IMR-90 (cell line): Measurements from ENCODE around the gene LRRC2. TPM values are rescaled to one million over a fixed set of nuclear protein-coding genes. Genes with fewer than 3 reads are reported as not detected.

Experiments
- ATAC-seq: fragments of 200-7000 bp; cut with Tn5 transposase; 2 replicates; pipeline ENCODE4 v1.9.1; 2020; ENCODE audit warnings: low read depth, mild to moderate bottlenecking, moderate library complexity
- BruUV-seq: library from RNA; stranded (reverse); fragments of 400-500 nt; replicated peaks from 2 replicates; lab custom pipeline; 2021; lab: Mats Ljungman, UMichigan
- CTCF ChIA-PET: fragments of 300-600 bp; formaldehyde crosslinking; extraction: SDS; loops from one replicate; lab custom pipeline; 2021; ENCODE audit warnings: antibody characterized with exemption; lab: Yijun Ruan, JAX
- POLR2A ChIA-PET: fragments of 300-600 bp; sonication (Branson Sonifier 250); formaldehyde crosslinking; loops from one replicate; lab custom pipeline; 2022; ENCODE audit warnings: antibody characterized with exemption; ENCODE audit not compliant: unreplicated experiment; lab: Charles Lee
- DNase-seq: peaks from one replicate; pipeline ENCODE4 v3.0.0; 2013
- H2AFZ ChIP-seq: replicated peaks from 2 replicates; pipeline ENCODE3; 2013; ENCODE audit warnings: low read length, mild to moderate bottlenecking; ENCODE audit not compliant: poor library complexity
- H2AK5ac ChIP-seq: 2 replicates; pipeline ENCODE4 v1.6.1; 2013; ENCODE audit warnings: low read depth, low read length, inconsistent platforms
- H2AK9ac ChIP-seq: replicated peaks from 2 replicates; pipeline ENCODE3; 2013; ENCODE audit warnings: mild to moderate bottlenecking, low read depth, low read length, moderate library complexity; ENCODE audit not compliant: poor library complexity
- H2BK120ac ChIP-seq: 2 replicates; pipeline ENCODE4 v1.6.1; 2013; ENCODE audit warnings: low read depth, low read length, inconsistent platforms
- H2BK15ac ChIP-seq: 3 replicates; pipeline ENCODE4 v1.6.1; 2013; ENCODE audit warnings: low read depth, low read length, inconsistent platforms
- H2BK20ac ChIP-seq: 2 replicates; pipeline ENCODE4 v1.6.1; 2013; ENCODE audit warnings: low read depth, mild to moderate bottlenecking, inconsistent platforms, low read length, moderate library complexity
- H2BK5ac ChIP-seq: 2 replicates; pipeline ENCODE4 v1.6.1; 2013; ENCODE audit warnings: mild to moderate bottlenecking, low read depth, low read length, inconsistent platforms; ENCODE audit not compliant: poor library complexity, severe bottlenecking
- H3K14ac ChIP-seq: replicated peaks from 2 replicates; pipeline ENCODE4 v1.6.1; 2013; ENCODE audit warnings: low read depth, low read length, inconsistent platforms
- H3K18ac ChIP-seq: 2 replicates; pipeline ENCODE4 v1.6.1; 2013; ENCODE audit warnings: low read depth, low read length, control low read depth
- H3K23ac ChIP-seq: 2 replicates; pipeline ENCODE4 v1.6.1; 2013; ENCODE audit warnings: low read depth, low read length, inconsistent platforms
- H3K27ac ChIP-seq: 2 replicates; pipeline ENCODE4 v1.5.1; 2013; ENCODE audit warnings: mild to moderate bottlenecking, control low read depth, low read length; ENCODE audit not compliant: insufficient read depth
- H3K27me3 ChIP-seq: 2 replicates; pipeline ENCODE4 v1.6.1; 2013; ENCODE audit warnings: low read length; ENCODE audit not compliant: control insufficient read depth, insufficient read depth
- H3K36me3 ChIP-seq: 2 replicates; pipeline ENCODE4 v1.6.1; 2013; ENCODE audit warnings: low read length, mixed read lengths; ENCODE audit not compliant: control insufficient read depth, insufficient read depth
- H3K4ac ChIP-seq: 2 replicates; pipeline ENCODE4 v1.6.1; 2013; ENCODE audit warnings: low read depth, low read length, inconsistent platforms
- H3K4me1 ChIP-seq: 2 replicates; pipeline ENCODE4 v1.6.1; 2013; ENCODE audit warnings: low read length, mixed read lengths; ENCODE audit not compliant: control insufficient read depth, insufficient read depth
- H3K4me2 ChIP-seq: 2 replicates; pipeline ENCODE4 v1.6.1; 2013; ENCODE audit warnings: low read depth, mild to moderate bottlenecking, control low read depth, low read length, moderate library complexity
- H3K4me3 ChIP-seq: 2 replicates; pipeline ENCODE4 v1.5.1; 2013; ENCODE audit warnings: low read depth, mild to moderate bottlenecking, control low read depth, low read length, moderate library complexity; ENCODE audit not compliant: insufficient read depth
- H3K56ac ChIP-seq: 2 replicates; pipeline ENCODE4 v1.6.1; 2013; ENCODE audit warnings: low read length, inconsistent platforms; ENCODE audit not compliant: insufficient read depth; ENCODE audit errors: extremely low read depth
- H3K79me1 ChIP-seq, 2 experiments: 2 replicates each; pipeline ENCODE4 v1.6.1; 2013; ENCODE audit warnings: low read length in 2 of 2, inconsistent platforms in 1 of 2, low read depth in 1 of 2
- H3K9ac ChIP-seq: 2 replicates; pipeline ENCODE4 v1.6.1; 2013; ENCODE audit warnings: low read depth, low read length, control low read depth
- H3K9me1 ChIP-seq: 2 replicates; pipeline ENCODE4 v1.6.1; 2013; ENCODE audit warnings: low read length, inconsistent platforms; ENCODE audit not compliant: insufficient read depth
- H3K9me3 ChIP-seq: 2 replicates; pipeline ENCODE4 v1.6.1; 2013; ENCODE audit warnings: low read length; ENCODE audit not compliant: control insufficient read depth, insufficient read depth
- H4K20me1 ChIP-seq: 2 replicates; pipeline ENCODE4 v1.6.1; 2013; ENCODE audit warnings: low read length, inconsistent platforms; ENCODE audit not compliant: insufficient read depth
- H4K5ac ChIP-seq: 2 replicates; pipeline ENCODE4 v1.6.1; 2013; ENCODE audit warnings: mild to moderate bottlenecking, low read depth, low read length, control low read depth
- H4K8ac ChIP-seq, 2 experiments: 2 replicates each; pipeline ENCODE4 v1.6.1; 2013; ENCODE audit warnings: low read depth in 2 of 2, low read length in 2 of 2, control low read depth in 1 of 2, inconsistent platforms in 1 of 2
- H4K91ac ChIP-seq: 2 replicates; pipeline ENCODE4 v1.6.1; 2013; ENCODE audit warnings: low read depth, low read length, inconsistent platforms; ENCODE audit not compliant: insufficient read depth
- BHLHE40 ChIP-seq: fragments of 150-350 bp; IDR thresholded peaks from 2 replicates; pipeline ENCODE4 v1.6.1; 2016; ENCODE audit warnings: mild to moderate bottlenecking, low read depth, low read length
- CEBPB ChIP-seq: IDR thresholded peaks from 2 replicates; pipeline ENCODE4 v1.6.1; 2012; ENCODE audit warnings: low read depth, low read length, improper control_type of control experiment
- CHD1 ChIP-seq: IDR thresholded peaks from 2 replicates; pipeline ENCODE4 v1.6.1; 2012; ENCODE audit warnings: low read depth, low read length, improper control_type of control experiment
- FOS ChIP-seq: fragments of 150-350 bp; IDR thresholded peaks from 2 replicates; pipeline ENCODE4 v1.6.1; 2016; ENCODE audit warnings: low read depth, low read length
- MAFK ChIP-seq: IDR thresholded peaks from 2 replicates; pipeline ENCODE4 v1.6.1; 2012; ENCODE audit warnings: low read depth, low read length, improper control_type of control experiment
- MAZ ChIP-seq: IDR thresholded peaks from 2 replicates; pipeline ENCODE4 v1.6.1; 2012; ENCODE audit warnings: low read depth, mild to moderate bottlenecking, low read length, improper control_type of control experiment, moderate library complexity, borderline replicate concordance
- MXI1 ChIP-seq: IDR thresholded peaks from 2 replicates; pipeline ENCODE4 v1.6.1; 2012; ENCODE audit warnings: low read depth, mild to moderate bottlenecking, low read length, moderate library complexity, borderline replicate concordance
- NFE2L2 ChIP-seq: fragments of 150-350 bp; IDR thresholded peaks from 2 replicates; pipeline ENCODE4 v1.6.1; 2016; ENCODE audit warnings: low read depth, mild to moderate bottlenecking, low read length
- POLR2A ChIP-seq: IDR thresholded peaks from 2 replicates; pipeline ENCODE4 v1.6.1; 2012; ENCODE audit warnings: mild to moderate bottlenecking, low read depth, low read length
- RAD21 ChIP-seq: IDR thresholded peaks from 2 replicates; pipeline ENCODE4 v1.6.1; 2012; ENCODE audit warnings: low read length, improper control_type of control experiment
- RCOR1 ChIP-seq: IDR thresholded peaks from 2 replicates; pipeline ENCODE4 v1.6.1; 2012; ENCODE audit warnings: mild to moderate bottlenecking, low read length, improper control_type of control experiment; ENCODE audit not compliant: insufficient replicate concordance
- RFX5 ChIP-seq: IDR thresholded peaks from 2 replicates; pipeline ENCODE4 v1.8.0; 2012; ENCODE audit warnings: low read depth, mild to moderate bottlenecking, low read length, moderate library complexity
- SMC3 ChIP-seq: fragments of 150-350 bp; IDR thresholded peaks from 2 replicates; pipeline ENCODE4 v1.6.1; 2016; ENCODE audit warnings: low read depth, mild to moderate bottlenecking, antibody characterized with exemption, low read length, moderate library complexity
- WGBS, 2 experiments: methylation state at CpG; one replicate each; pipeline versions ENCODE4 v1.1.5 to v1.1.7; 2013; ENCODE audit warnings: missing lambda C conversion rate in 2 of 2; ENCODE audit not compliant: insufficient read length in 1 of 2; ENCODE audit errors: extremely low coverage in 2 of 2; 5-methylcytosine and 5-hydroxymethylcytosine counted together
- dilution Hi-C: fragments of 300-500 bp; cut with HindIII; formaldehyde crosslinking; loops from one replicate; pipeline ENCODE4 v1.14.3; 2018; ENCODE audit warnings: low sequenced_read_pairs; ENCODE audit not compliant: unreplicated experiment
- in situ Hi-C: fragments of 300-500 bp; cut with MboI; formaldehyde crosslinking; loops from 3 replicates; pipeline ENCODE4 v1.14.3; 2019; ENCODE audit warnings: low sequenced_read_pairs, inconsistent platforms, mixed read lengths
- intact Hi-C: fragments of 100-400 bp; cut with micrococcal nuclease; formaldehyde crosslinking; loops from 2 replicates; pipeline ENCODE4 v1.10.0; 2022
- polyA plus RNA-seq, 3 experiments: library from polyadenylated mRNA; depleted of rRNA; stranded (reverse); fragments of >200 nt; gene quantifications; 2 replicates each; pipeline ENCODE4 v1.2.3, GENCODE V29; 2012; ENCODE audit warnings: low replicate concordance in 1 of 3
- total RNA-seq: library from RNA; depleted of rRNA; stranded (reverse); fragments of >200 nt; gene quantifications from 2 replicates; pipeline ENCODE4 v1.2.3, GENCODE V29; 2012
- TF ChIP-seq, protein P1 (sequence below): fragments of 150-350 bp; IDR thresholded peaks from 2 replicates; pipeline ENCODE4 v1.6.1; 2017; ENCODE audit warnings: mild to moderate bottlenecking, antibody characterized with exemption, low read length, low read depth
- TF ChIP-seq, protein P2 (sequence below): conservative IDR thresholded peaks from 2 replicates; pipeline ENCODE4 v1.5.1; 2012; ENCODE audit warnings: mild to moderate bottlenecking, low read depth, low read length, improper control_type of control experiment
- TF ChIP-seq, protein P3 (sequence below): fragments of 150-350 bp; IDR thresholded peaks from 2 replicates; pipeline ENCODE4 v1.6.1; 2016; ENCODE audit warnings: low read depth, mild to moderate bottlenecking, low read length, moderate library complexity, borderline replicate concordance

The LRRC2 gene
- total and polyA plus RNA-seq, 2 of the 4 experiments (the other 2 are of a cell fraction), result 2.9 to 4.1 TPM

DNA sequence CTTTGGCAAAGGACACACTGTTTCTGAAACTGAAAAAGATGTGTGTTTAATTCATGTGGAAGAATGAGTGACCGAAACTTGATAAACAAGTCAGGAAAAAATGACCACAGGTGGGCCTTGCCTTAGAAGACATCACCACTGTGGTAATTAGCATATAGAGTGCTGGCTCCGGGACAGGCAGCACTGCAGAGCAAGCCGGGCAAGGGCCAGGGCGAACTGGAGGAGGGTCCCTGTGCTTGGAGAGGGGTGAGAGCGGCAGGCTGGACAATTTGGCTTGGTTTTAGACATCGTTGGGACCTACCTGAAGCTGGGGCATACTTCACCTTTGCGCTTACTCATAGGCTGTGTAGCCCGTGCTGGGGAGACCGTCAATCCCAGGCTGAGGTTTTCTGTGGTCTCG lies 60.1 kb downstream of the LRRC2 start:
- Histone ChIP-seq H3K27ac (no peak overlapping the region), H2AK9ac (no peak overlapping the region), H3K9me1 (peaks cover 14% of the 10 kb centered on the region), H2BK120ac (peak overlapping the region; percentile 33), H3K9ac (no peak overlapping the region), H3K56ac (no peak overlapping the region), H3K9me3 (no peaks in the 10 kb centered on the region), H3K23ac (no peak overlapping the region), H2AK5ac (peak overlapping the region; percentile 80; the same call in 1 of the 2 replicates), H4K8ac (peak overlapping the region; percentile 28 to 39; a peak in 2 of 4 replicates), H3K36me3 (no peaks in the 10 kb centered on the region; the same call in 1 of the 2 replicates), H3K27me3 (no peaks in the 10 kb centered on the region), H4K20me1 (no peaks in the 10 kb centered on the region), H3K18ac (peak overlapping the region; percentile 93), H2BK15ac (peak overlapping the region; percentile 23; the same call in 2 of the 3 replicates), H2BK5ac (no peak overlapping the region), H3K4me2 (no peak overlapping the region), H4K91ac (peak overlapping the region; percentile 59; the same call in 1 of the 2 replicates), H3K4ac (peak overlapping the region; percentile 75), H2BK20ac (peak overlapping the region; percentile 9; the same call in 1 of the 2 replicates), H3K4me1 (peaks cover 19% of the 10 kb centered on the region), H3K14ac (no peak overlapping the region), H3K79me1 (no peaks in the 10 kb centered on the region), H3K4me3 (no peak overlapping the region), H2AFZ (no peak overlapping the region), H4K5ac (peak overlapping the region; percentile 92)
- dilution Hi-C loops (no loop called here), intact Hi-C loops (no loop called here), in situ Hi-C loops (no loop called here)
- ChIA-PET CTCF (no interaction called here), POLR2A (no interaction called here)
- ATAC-seq (no peak), DNase-seq (no peak)
- no peak for TF ChIP-seq BHLHE40
- TF ChIP-seq RAD21, result no peak
- no peak for TF ChIP-seq FOS
- no peak for TF ChIP-seq NFE2L2
- no peak for TF ChIP-seq RCOR1
- TF ChIP-seq, protein P1, sequence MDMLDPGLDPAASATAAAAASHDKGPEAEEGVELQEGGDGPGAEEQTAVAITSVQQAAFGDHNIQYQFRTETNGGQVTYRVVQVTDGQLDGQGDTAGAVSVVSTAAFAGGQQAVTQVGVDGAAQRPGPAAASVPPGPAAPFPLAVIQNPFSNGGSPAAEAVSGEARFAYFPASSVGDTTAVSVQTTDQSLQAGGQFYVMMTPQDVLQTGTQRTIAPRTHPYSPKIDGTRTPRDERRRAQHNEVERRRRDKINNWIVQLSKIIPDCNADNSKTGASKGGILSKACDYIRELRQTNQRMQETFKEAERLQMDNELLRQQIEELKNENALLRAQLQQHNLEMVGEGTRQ, result no peak
- no peak for TF ChIP-seq RFX5
- TF ChIP-seq MXI1, result no peak
- TF ChIP-seq CEBPB, result no peak
- no peak for TF ChIP-seq SMC3
- TF ChIP-seq MAFK, result no peak
- no peak for TF ChIP-seq MAZ
- TF ChIP-seq, protein P2, sequence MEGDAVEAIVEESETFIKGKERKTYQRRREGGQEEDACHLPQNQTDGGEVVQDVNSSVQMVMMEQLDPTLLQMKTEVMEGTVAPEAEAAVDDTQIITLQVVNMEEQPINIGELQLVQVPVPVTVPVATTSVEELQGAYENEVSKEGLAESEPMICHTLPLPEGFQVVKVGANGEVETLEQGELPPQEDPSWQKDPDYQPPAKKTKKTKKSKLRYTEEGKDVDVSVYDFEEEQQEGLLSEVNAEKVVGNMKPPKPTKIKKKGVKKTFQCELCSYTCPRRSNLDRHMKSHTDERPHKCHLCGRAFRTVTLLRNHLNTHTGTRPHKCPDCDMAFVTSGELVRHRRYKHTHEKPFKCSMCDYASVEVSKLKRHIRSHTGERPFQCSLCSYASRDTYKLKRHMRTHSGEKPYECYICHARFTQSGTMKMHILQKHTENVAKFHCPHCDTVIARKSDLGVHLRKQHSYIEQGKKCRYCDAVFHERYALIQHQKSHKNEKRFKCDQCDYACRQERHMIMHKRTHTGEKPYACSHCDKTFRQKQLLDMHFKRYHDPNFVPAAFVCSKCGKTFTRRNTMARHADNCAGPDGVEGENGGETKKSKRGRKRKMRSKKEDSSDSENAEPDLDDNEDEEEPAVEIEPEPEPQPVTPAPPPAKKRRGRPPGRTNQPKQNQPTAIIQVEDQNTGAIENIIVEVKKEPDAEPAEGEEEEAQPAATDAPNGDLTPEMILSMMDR, result no peak
- TF ChIP-seq POLR2A, result no peak
- TF ChIP-seq CHD1, result no peak
- TF ChIP-seq, protein P3, sequence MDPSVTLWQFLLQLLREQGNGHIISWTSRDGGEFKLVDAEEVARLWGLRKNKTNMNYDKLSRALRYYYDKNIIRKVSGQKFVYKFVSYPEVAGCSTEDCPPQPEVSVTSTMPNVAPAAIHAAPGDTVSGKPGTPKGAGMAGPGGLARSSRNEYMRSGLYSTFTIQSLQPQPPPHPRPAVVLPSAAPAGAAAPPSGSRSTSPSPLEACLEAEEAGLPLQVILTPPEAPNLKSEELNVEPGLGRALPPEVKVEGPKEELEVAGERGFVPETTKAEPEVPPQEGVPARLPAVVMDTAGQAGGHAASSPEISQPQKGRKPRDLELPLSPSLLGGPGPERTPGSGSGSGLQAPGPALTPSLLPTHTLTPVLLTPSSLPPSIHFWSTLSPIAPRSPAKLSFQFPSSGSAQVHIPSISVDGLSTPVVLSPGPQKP, result no peak
- 82% methylated on average over 9 of the region's 10 CpGs; no CpG with 5 or more reads in 1 of the 2 experiments for WGBS, 2 experiments
- BruUV-seq, result no TSS peak
